ENCODE data around the gene IL17RA.

- no peak for TF ChIP-seq REST (IDR thresholded peaks at IDR 0.05; ENCODE audit: insufficient read depth in 1 of 2, low read depth in 2 of 2, low read length in 1 of 2)
- TF ChIP-seq CTCF (IDR thresholded peaks at IDR 0.05) = no peak
- no peak for TF ChIP-seq POLR2AphosphoS5 (IDR thresholded peaks at IDR 0.05; ENCODE audit: low read depth, low read length)
- TF ChIP-seq TCF7L2 (IDR thresholded peaks at IDR 0.05; ENCODE audit: low read depth, low read length) = no peak
Observed at GRCh38 chr22:17157714-17158113, 72.9 kb downstream of the IL17RA start.

Data from Panc1 (cell line).